Epithelial cell of alveolus of lung (primary cell): ENCODE results near the gene RAMAC. TPM values are rescaled to one million over a fixed set of nuclear protein-coding genes. Genes with fewer than 3 reads are reported as not detected.

ENCODE experiments used
- total RNA-seq: library from RNA; depleted of rRNA; stranded (reverse); fragments of >200 nt; gene quantifications from 2 replicates; pipeline ENCODE4 v1.2.1, GENCODE V29; 2015

RAMAC gene
- total RNA-seq, result 15.7 and 24.4 TPM in 2 replicates

GRCh38 chr15:82985688-82986441, at the start of gene RAMAC:
RAMAC (plus strand) TSS chr15:82986210; CDS start chr15:82989019, 2,809 bp downstream.

GRCh38 chr15:82952158-82953081, 33.6 kb upstream of the RAMAC start, which contains the start of gene HOMER2:
HOMER2 (minus strand) TSS chr15:82952720; CDS start chr15:82952535, 185 bp downstream.

GRCh38 chr15:83011271-83012075, 25.5 kb downstream of the RAMAC start, which contains the start of gene C15orf40:
C15orf40 (minus strand) TSS chr15:83011639; CDS start chr15:83011607, 32 bp downstream.

Other genes starting within 250 kb of the RAMAC start
- gene FSD2, start 180.1 kb upstream of the RAMAC start, total RNA-seq, result not detected in 2 replicates
- 1.9 and 7.1 TPM in 2 replicates for gene WHAMM, start 176.6 kb upstream of the RAMAC start, total RNA-seq
- 0.56 and 1.8 TPM in 2 replicates for gene HOMER2, start 33.5 kb upstream of the RAMAC start, total RNA-seq
- 14.1 and 23.0 TPM in 2 replicates for gene C15orf40, start 25.4 kb downstream of the RAMAC start, total RNA-seq
- gene BTBD1, start 81.0 kb downstream of the RAMAC start, total RNA-seq, result 70.6 and 75.0 TPM in 2 replicates
- 1.9 and 7.5 TPM in 2 replicates for gene TM6SF1, start 121.4 kb downstream of the RAMAC start, total RNA-seq
- 24.4 and 36.5 TPM in 2 replicates for gene HDGFL3, start 221.6 kb downstream of the RAMAC start, total RNA-seq